ENCODE results near the gene NMNAT3. TPM values are rescaled to one million over a fixed set of nuclear protein-coding genes. Genes with fewer than 3 reads are reported as not detected.

NMNAT3 gene
- total RNA-seq, 4 donors from 2014 or later, result 9.6 to 17.1 (median 11.3) TPM

- TF ChIP-seq CTCF (IDR thresholded peaks at IDR 0.05) (no peak), EP300 (IDR thresholded peaks at IDR 0.05) (no peak), POLR2A (IDR thresholded peaks at IDR 0.05) (no peak), POLR2AphosphoS5 (IDR thresholded peaks at IDR 0.05) (no peak)
- H3K27me3 ChIP-seq, result no peaks in the 10 kb centered on the region
- H3K27ac ChIP-seq, result no peak overlapping the region
- no peaks in the 10 kb centered on the region for H3K36me3 ChIP-seq
- no peak for ATAC-seq
- H3K4me1 ChIP-seq, result no peaks in the 10 kb centered on the region
- H3K9me3 ChIP-seq, result no peaks in the 10 kb centered on the region
- no peak overlapping the region for H3K4me3 ChIP-seq
- 41 to 67% methylated on average over 3 of the region's 3 CpGs for WGBS, 2 donors (ENCODE audit: low coverage in 1 of 2)
These were observed 68.8 kb downstream of the NMNAT3 start for GRCh38 chr3:139608924-139609323.

DNA sequence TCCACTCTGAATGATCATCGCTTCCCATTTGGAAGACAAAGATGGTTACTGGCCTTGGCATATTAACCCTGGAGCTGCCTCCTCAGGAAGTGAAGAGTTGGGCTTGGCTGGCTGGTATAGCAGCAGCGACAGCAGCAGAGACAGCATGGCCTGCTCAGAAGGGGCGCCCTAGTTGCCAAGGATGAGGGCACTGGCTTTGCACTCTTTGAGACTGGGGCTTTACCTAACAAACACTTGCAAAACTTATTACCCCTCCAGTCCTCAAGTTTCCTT, 69.7 kb downstream of the NMNAT3 start:
- no peaks in the 10 kb centered on the region for H3K36me3 ChIP-seq
- TF ChIP-seq POLR2AphosphoS5 (IDR thresholded peaks at IDR 0.05) (no peak), CTCF (IDR thresholded peaks at IDR 0.05) (no peak), EP300 (IDR thresholded peaks at IDR 0.05) (no peak), POLR2A (IDR thresholded peaks at IDR 0.05) (no peak)
- no peaks in the 10 kb centered on the region for H3K27me3 ChIP-seq
- H3K4me3 ChIP-seq, result no peak overlapping the region
- 93 to 100% methylated on average over 1 to 2 of the region's 3 CpGs for WGBS, 2 donors (ENCODE audit: low coverage in 1 of 2)
- H3K27ac ChIP-seq, result no peak overlapping the region
- no peak for ATAC-seq
- no peaks in the 10 kb centered on the region for H3K9me3 ChIP-seq
- no peaks in the 10 kb centered on the region for H3K4me1 ChIP-seq

- no peaks in the 10 kb centered on the region for H3K9me3 ChIP-seq
- no peaks in the 10 kb centered on the region for H3K27me3 ChIP-seq
- no peaks in the 10 kb centered on the region for H3K36me3 ChIP-seq
- 87 to 100% methylated on average over 1 to 2 of the region's 2 CpGs for WGBS, 2 donors (ENCODE audit: low coverage in 1 of 2)
- no peak overlapping the region for H3K27ac ChIP-seq
- TF ChIP-seq EP300 (IDR thresholded peaks at IDR 0.05) (no peak), POLR2A (IDR thresholded peaks at IDR 0.05) (no peak), CTCF (IDR thresholded peaks at IDR 0.05) (no peak), POLR2AphosphoS5 (IDR thresholded peaks at IDR 0.05) (no peak)
- ATAC-seq, result no peak
- no peak overlapping the region for H3K4me3 ChIP-seq
- no peaks in the 10 kb centered on the region for H3K4me1 ChIP-seq
These were observed 70.3 kb downstream of the NMNAT3 start for GRCh38 chr3:139607257-139608107.

DNA sequence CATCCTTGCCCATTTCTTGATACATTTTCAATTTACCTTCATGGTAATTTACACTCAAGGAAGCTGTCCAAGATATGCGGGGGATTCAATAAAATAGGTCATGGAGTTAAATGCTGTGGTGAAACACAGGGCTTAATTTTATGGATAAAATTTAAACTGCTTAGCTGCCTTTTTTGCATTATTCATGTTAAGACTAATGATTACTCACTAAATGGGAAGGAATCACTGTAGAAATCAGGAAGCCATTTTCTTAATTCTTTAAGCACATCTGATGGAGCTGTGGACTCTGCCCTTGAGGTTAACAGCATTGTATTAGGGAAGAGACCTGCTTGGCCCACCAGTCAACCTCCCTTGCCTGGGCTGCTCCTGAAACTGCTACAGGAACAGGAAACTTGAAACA, 75.8 kb downstream of the NMNAT3 start:
- peaks cover 0 to 9% of the 10 kb centered on the region in 2 donors for H3K36me3 ChIP-seq
- H3K4me1 ChIP-seq, result no peaks in the 10 kb centered on the region
- H3K27me3 ChIP-seq, result no peaks in the 10 kb centered on the region
- no peak overlapping the region for H3K4me3 ChIP-seq
- no peak overlapping the region for H3K27ac ChIP-seq
- 93 to 100% methylated on average over 1 of the region's 1 CpG for WGBS, 2 donors (ENCODE audit: low coverage in 1 of 2)
- TF ChIP-seq EP300 (IDR thresholded peaks at IDR 0.05) (no peak), CTCF (IDR thresholded peaks at IDR 0.05) (no peak), POLR2A (IDR thresholded peaks at IDR 0.05) (no peak), POLR2AphosphoS5 (IDR thresholded peaks at IDR 0.05) (no peak)
- no peaks in the 10 kb centered on the region for H3K9me3 ChIP-seq
- ATAC-seq, result no peak
